Measurements from ENCODE around the gene USP12.

The USP12 gene

DNA sequence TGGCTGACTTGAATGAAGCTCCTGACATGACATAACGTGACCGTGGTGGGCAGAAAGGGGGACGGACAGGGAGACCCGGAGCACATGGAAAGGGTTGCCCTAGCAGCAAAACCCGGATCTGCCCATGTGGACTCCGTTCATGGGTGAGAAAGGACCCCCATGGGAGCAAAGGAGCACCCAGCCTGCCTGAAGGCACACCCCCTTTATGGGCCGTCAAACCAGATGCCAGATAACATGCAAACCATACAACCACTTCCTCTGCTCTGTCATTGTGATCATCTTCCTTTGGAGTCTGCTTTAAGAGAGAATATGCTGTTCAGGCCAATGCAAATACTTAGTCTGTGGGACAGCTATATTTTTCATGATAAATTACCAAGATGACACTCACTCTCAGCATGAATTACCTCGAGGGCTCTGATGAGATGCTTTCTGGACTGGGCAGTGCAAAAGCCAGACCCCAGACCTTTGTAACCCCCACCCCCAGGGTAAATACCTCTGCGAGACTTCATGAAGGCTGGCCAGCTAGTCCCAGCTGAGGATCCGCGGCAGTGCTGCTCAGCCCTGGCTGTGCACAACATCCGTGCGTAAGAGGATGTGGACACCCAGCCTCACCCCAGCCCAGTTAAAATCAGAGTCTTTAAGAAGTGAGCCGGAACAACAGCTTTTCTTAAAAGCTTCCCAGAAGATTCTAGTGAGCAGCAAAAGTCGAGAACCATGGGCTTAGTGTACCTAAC, 126.6 kb downstream of the USP12 start:
- no peaks in the 10 kb centered on the region for H3K9me3 ChIP-seq (ENCODE audit: insufficient read depth, low read depth, low read length)
- H4K20me1 ChIP-seq (ENCODE audit: insufficient read depth, low read length, poor library complexity, severe bottlenecking) = no peaks in the 10 kb centered on the region
- H3K4me2 ChIP-seq (ENCODE audit: low read depth, low read length, poor library complexity, severe bottlenecking) = peak overlapping the region; percentile 30
- peaks cover 14% of the 10 kb centered on the region for H3K4me1 ChIP-seq (ENCODE audit: insufficient read depth, low read length, poor library complexity, severe bottlenecking)
- H2AFZ ChIP-seq (ENCODE audit: low read length) = no peak overlapping the region
- no peaks in the 10 kb centered on the region for H3K36me3 ChIP-seq (ENCODE audit: insufficient read depth, low read length)
- no peaks in the 10 kb centered on the region for H3K79me2 ChIP-seq (ENCODE audit: insufficient read depth, low read length)
- no peak overlapping the region for H3K4me3 ChIP-seq (ENCODE audit: low read length, poor library complexity, severe bottlenecking)
- no peaks in the 10 kb centered on the region for H3K27me3 ChIP-seq (ENCODE audit: insufficient read depth, low read length, poor library complexity, severe bottlenecking)
- TF ChIP-seq, protein P1, sequence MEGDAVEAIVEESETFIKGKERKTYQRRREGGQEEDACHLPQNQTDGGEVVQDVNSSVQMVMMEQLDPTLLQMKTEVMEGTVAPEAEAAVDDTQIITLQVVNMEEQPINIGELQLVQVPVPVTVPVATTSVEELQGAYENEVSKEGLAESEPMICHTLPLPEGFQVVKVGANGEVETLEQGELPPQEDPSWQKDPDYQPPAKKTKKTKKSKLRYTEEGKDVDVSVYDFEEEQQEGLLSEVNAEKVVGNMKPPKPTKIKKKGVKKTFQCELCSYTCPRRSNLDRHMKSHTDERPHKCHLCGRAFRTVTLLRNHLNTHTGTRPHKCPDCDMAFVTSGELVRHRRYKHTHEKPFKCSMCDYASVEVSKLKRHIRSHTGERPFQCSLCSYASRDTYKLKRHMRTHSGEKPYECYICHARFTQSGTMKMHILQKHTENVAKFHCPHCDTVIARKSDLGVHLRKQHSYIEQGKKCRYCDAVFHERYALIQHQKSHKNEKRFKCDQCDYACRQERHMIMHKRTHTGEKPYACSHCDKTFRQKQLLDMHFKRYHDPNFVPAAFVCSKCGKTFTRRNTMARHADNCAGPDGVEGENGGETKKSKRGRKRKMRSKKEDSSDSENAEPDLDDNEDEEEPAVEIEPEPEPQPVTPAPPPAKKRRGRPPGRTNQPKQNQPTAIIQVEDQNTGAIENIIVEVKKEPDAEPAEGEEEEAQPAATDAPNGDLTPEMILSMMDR (conservative IDR thresholded peaks at IDR 0.05; ENCODE audit: low read length) = no peak
- TF ChIP-seq EZH2phosphoT487 (IDR thresholded peaks at IDR 0.05; ENCODE audit: borderline replicate concordance) = no peak
- no peak overlapping the region for H3K9ac ChIP-seq (ENCODE audit: low read depth, low read length, poor library complexity, severe bottlenecking)
- no peaks in the 10 kb centered on the region for H3K9me2 ChIP-seq (replicated peaks; ENCODE audit: low read depth, low read length)
- H3F3A ChIP-seq (ENCODE audit: low read depth) = no peaks in the 10 kb centered on the region

- Histone ChIP-seq H3K36me3 (ENCODE audit: insufficient read depth, low read length) (no peaks in the 10 kb centered on the region), H2AFZ (ENCODE audit: low read length) (no peak overlapping the region), H3K4me2 (ENCODE audit: low read depth, low read length, poor library complexity, severe bottlenecking) (no peak overlapping the region)
Observed at GRCh38 chr13:27043013-27043412, 128.6 kb downstream of the USP12 start.

GRCh38 chr13:27041341-27041740, 130.3 kb downstream of the USP12 start:
- Histone ChIP-seq H3K9me2 (replicated peaks; ENCODE audit: low read depth, low read length) (no peaks in the 10 kb centered on the region), H3K9me3 (ENCODE audit: insufficient read depth, low read depth, low read length) (no peaks in the 10 kb centered on the region), H3K36me3 (ENCODE audit: insufficient read depth, low read length) (no peaks in the 10 kb centered on the region), H3K27me3 (ENCODE audit: insufficient read depth, low read length, poor library complexity, severe bottlenecking) (no peaks in the 10 kb centered on the region), H4K20me1 (ENCODE audit: insufficient read depth, low read length, poor library complexity, severe bottlenecking) (no peaks in the 10 kb centered on the region), H3K4me1 (ENCODE audit: insufficient read depth, low read length, poor library complexity, severe bottlenecking) (peaks cover 14% of the 10 kb centered on the region), H3K79me2 (ENCODE audit: insufficient read depth, low read length) (no peaks in the 10 kb centered on the region), H2AFZ (ENCODE audit: low read length) (no peak overlapping the region), H3K4me2 (ENCODE audit: low read depth, low read length, poor library complexity, severe bottlenecking) (no peak overlapping the region), H3F3A (ENCODE audit: low read depth) (no peaks in the 10 kb centered on the region), H3K9ac (ENCODE audit: low read depth, low read length, poor library complexity, severe bottlenecking) (no peak overlapping the region), H3K4me3 (ENCODE audit: low read length, poor library complexity, severe bottlenecking) (no peak overlapping the region)
- no peak for TF ChIP-seq EZH2phosphoT487 (IDR thresholded peaks at IDR 0.05; ENCODE audit: borderline replicate concordance)
- TF ChIP-seq, protein P1 (conservative IDR thresholded peaks at IDR 0.05; ENCODE audit: low read length) = no peak

More at GRCh38 chr13:27043013-27043412, 128.6 kb downstream of the USP12 start:
- H3K9me2 ChIP-seq (replicated peaks; ENCODE audit: low read depth, low read length) = no peaks in the 10 kb centered on the region
- H3K4me3 ChIP-seq (ENCODE audit: low read length, poor library complexity, severe bottlenecking) = no peak overlapping the region
- no peaks in the 10 kb centered on the region for H3K9me3 ChIP-seq (ENCODE audit: insufficient read depth, low read depth, low read length)
- no peaks in the 10 kb centered on the region for H3K79me2 ChIP-seq (ENCODE audit: insufficient read depth, low read length)
- no peaks in the 10 kb centered on the region for H4K20me1 ChIP-seq (ENCODE audit: insufficient read depth, low read length, poor library complexity, severe bottlenecking)
- no peak for TF ChIP-seq EZH2phosphoT487 (IDR thresholded peaks at IDR 0.05; ENCODE audit: borderline replicate concordance)
- TF ChIP-seq, protein P1 (conservative IDR thresholded peaks at IDR 0.05; ENCODE audit: low read length) = no peak
- H3K9ac ChIP-seq (ENCODE audit: low read depth, low read length, poor library complexity, severe bottlenecking) = no peak overlapping the region
- H3F3A ChIP-seq (ENCODE audit: low read depth) = no peaks in the 10 kb centered on the region
- H3K27me3 ChIP-seq (ENCODE audit: insufficient read depth, low read length, poor library complexity, severe bottlenecking) = no peaks in the 10 kb centered on the region
- H3K4me1 ChIP-seq (ENCODE audit: insufficient read depth, low read length, poor library complexity, severe bottlenecking) = peaks cover 14% of the 10 kb centered on the region

All from Loucy (cell line).